ENCODE measurements around the gene PLB1. TPM values are rescaled to one million over a fixed set of nuclear protein-coding genes. Genes with fewer than 3 reads are reported as not detected.

PLB1 gene
- total and polyA plus RNA-seq, 2 donors (not counting 1 experiment from before 2014, with no cell fraction given), result 0.25 to 0.51 TPM

DNA sequence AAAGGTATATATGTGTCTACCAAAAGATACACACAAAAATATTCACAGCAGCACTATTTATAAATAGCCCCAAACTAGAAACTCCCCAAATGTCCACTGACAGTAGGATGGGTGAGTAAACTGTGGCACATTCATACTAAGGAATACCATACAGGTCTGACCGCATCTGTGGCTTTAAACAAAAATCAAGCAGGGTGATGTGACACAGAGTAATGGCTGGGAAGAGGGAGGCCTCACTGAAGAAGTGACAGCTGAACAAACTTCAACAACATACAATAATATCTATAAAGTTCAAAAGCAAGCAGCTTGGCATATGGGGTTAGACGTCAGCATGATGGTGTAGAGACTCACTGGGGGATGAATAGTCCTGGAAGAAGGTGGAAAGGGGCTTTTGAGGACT is 140.6 kb downstream of the PLB1 start:
- no peaks in the 10 kb centered on the region for H3K4me1 Mint-ChIP-seq
- Histone ChIP-seq H4K20me1 (ENCODE audit: control insufficient read depth, insufficient read depth, low read length, poor library complexity, severe bottlenecking) (no peaks in the 10 kb centered on the region), H3K4me3 (ENCODE audit: control extremely low read depth in 1 of 5, extremely low read depth in 1 of 5, insufficient read depth in 1 of 5, low read depth in 2 of 5, low read length in 4 of 5) (no peak overlapping the region), H3K9ac (ENCODE audit: low read length) (no peak overlapping the region), H3K4me2 (replicated peaks; ENCODE audit: low read depth, low read length, poor library complexity, severe bottlenecking) (no peak overlapping the region), H2AFZ (ENCODE audit: insufficient read depth, low read depth, low read length, poor library complexity, severe bottlenecking) (no peak overlapping the region), H3K4me1 (ENCODE audit: control insufficient read depth in 2 of 2, insufficient read depth in 2 of 2, low read length in 2 of 2) (no peaks in the 10 kb centered on the region), H3K36me3 (replicated peaks in 1 of 2; ENCODE audit: control extremely low read depth in 1 of 2, control insufficient read depth in 1 of 2, extremely low read depth in 1 of 2, insufficient read depth in 2 of 2, low read length in 1 of 2) (no peaks in the 10 kb centered on the region), H3K27ac (ENCODE audit: low read length in 2 of 2) (no peak overlapping the region), H3K79me2 (ENCODE audit: control insufficient read depth, insufficient read depth, low read length) (no peaks in the 10 kb centered on the region), H3K27me3 (replicated peaks in 1 of 4; ENCODE audit: control extremely low read depth in 1 of 4, control insufficient read depth in 3 of 4, insufficient read depth in 4 of 4, low read length in 3 of 4) (no peaks in the 10 kb centered on the region), H3K9me3 (ENCODE audit: control extremely low read depth in 1 of 3, control insufficient read depth in 2 of 3, insufficient read depth in 1 of 3, low read length in 2 of 3) (no peaks in the 10 kb centered on the region)
- CTCF ChIA-PET, result no interaction called here
- no peak overlapping the region for H3K27ac Mint-ChIP-seq
- DNase-seq (no peak), ATAC-seq (ENCODE audit: low read depth) (no peak)
- WGBS (ENCODE audit: insufficient coverage), result 100% methylated on average over 1 of the region's 2 CpGs
- POLR2A ChIA-PET, result no interaction called here
- intact Hi-C loops (cut with micrococcal nuclease), result no loop called here
- no peaks in the 10 kb centered on the region for H3K9me3 Mint-ChIP-seq (ENCODE audit: insufficient read depth)
- no peak overlapping the region for H3K4me3 Mint-ChIP-seq
- TF ChIP-seq EZH2 (IDR thresholded peaks at IDR 0.05; ENCODE audit: borderline replicate concordance, insufficient read depth, low read depth, low read length, poor library complexity, severe bottlenecking), result no peak
- H3K27me3 Mint-ChIP-seq, result no peaks in the 10 kb centered on the region

DNA sequence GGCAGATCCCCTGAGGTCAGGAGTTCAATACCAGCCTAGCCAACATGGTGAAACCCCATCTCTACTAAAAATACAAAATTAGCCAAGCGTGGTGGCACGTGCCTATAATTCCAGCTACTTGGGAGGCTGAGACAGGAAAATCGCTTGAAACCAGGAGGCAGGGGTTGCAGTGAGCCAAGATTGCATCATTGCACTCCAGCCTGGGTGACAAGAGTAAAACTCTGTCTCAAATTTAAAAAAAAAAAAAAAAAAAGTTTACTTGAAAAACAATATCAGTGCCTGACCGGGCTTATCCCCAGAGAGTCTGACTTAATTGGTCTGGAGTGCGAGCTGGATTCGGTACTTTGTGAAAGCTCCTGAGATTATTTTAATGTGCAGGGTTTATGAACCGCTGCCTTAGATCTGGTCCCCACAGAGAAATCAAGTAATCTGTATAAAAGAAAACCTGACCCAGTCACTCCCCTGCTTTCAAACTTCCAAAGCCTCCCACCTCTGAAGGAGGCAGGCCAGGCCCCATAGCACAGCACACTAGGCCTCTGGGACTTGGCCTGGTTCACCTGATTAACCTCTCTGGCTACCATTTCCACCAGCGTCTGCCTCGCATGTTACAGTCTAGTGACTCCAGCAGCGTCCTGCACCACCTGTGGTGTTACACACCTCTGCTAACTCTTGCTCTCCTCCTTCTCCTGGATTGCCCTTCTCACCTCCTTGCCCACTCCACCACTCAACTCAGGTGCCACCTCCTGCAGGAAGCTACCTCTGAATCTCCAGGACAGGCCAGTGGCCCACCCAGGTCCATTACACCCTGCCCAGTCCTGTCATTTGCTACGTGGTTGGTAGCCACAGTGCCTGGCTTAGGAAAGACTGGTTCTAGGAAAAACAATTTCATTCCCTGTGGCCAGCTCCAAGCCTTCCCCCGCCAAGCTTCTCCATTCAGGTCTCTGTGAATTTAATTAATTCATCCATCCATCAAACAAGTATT is 141.5 kb downstream of the PLB1 start:
- no peak overlapping the region for H2AFZ ChIP-seq (ENCODE audit: insufficient read depth, low read depth, low read length, poor library complexity, severe bottlenecking)
- H3K27ac ChIP-seq (ENCODE audit: low read length in 2 of 2), result no peak overlapping the region
- no peaks in the 10 kb centered on the region for H3K27me3 Mint-ChIP-seq
- ChIA-PET CTCF (no interaction called here), POLR2A (no interaction called here)
- intact Hi-C loops (cut with micrococcal nuclease), result no loop called here
- 87% methylated on average over 5 of the region's 12 CpGs for WGBS (ENCODE audit: insufficient coverage)
- no peak overlapping the region for H3K9ac ChIP-seq (ENCODE audit: low read length)
- no peaks in the 10 kb centered on the region for H3K4me1 Mint-ChIP-seq
- ATAC-seq (ENCODE audit: low read depth) (no peak), DNase-seq (no peak)
- no peaks in the 10 kb centered on the region for H4K20me1 ChIP-seq (ENCODE audit: control insufficient read depth, insufficient read depth, low read length, poor library complexity, severe bottlenecking)
- no peaks in the 10 kb centered on the region for H3K9me3 Mint-ChIP-seq (ENCODE audit: insufficient read depth)
- H3K27me3 ChIP-seq (replicated peaks in 1 of 4; ENCODE audit: control extremely low read depth in 1 of 4, control insufficient read depth in 3 of 4, insufficient read depth in 4 of 4, low read length in 3 of 4), result no peaks in the 10 kb centered on the region
- TF ChIP-seq, protein P1, sequence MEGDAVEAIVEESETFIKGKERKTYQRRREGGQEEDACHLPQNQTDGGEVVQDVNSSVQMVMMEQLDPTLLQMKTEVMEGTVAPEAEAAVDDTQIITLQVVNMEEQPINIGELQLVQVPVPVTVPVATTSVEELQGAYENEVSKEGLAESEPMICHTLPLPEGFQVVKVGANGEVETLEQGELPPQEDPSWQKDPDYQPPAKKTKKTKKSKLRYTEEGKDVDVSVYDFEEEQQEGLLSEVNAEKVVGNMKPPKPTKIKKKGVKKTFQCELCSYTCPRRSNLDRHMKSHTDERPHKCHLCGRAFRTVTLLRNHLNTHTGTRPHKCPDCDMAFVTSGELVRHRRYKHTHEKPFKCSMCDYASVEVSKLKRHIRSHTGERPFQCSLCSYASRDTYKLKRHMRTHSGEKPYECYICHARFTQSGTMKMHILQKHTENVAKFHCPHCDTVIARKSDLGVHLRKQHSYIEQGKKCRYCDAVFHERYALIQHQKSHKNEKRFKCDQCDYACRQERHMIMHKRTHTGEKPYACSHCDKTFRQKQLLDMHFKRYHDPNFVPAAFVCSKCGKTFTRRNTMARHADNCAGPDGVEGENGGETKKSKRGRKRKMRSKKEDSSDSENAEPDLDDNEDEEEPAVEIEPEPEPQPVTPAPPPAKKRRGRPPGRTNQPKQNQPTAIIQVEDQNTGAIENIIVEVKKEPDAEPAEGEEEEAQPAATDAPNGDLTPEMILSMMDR (IDR thresholded peaks at IDR 0.05), result no peak
- no peak for TF ChIP-seq EZH2 (IDR thresholded peaks at IDR 0.05; ENCODE audit: borderline replicate concordance, insufficient read depth, low read depth, low read length, poor library complexity, severe bottlenecking)
- H3K4me1 ChIP-seq (ENCODE audit: control insufficient read depth in 2 of 2, insufficient read depth in 2 of 2, low read length in 2 of 2), result no peaks in the 10 kb centered on the region
- H3K4me2 ChIP-seq (replicated peaks; ENCODE audit: low read depth, low read length, poor library complexity, severe bottlenecking), result no peak overlapping the region
- no peaks in the 10 kb centered on the region for H3K36me3 ChIP-seq (replicated peaks in 1 of 2; ENCODE audit: control extremely low read depth in 1 of 2, control insufficient read depth in 1 of 2, extremely low read depth in 1 of 2, insufficient read depth in 2 of 2, low read length in 1 of 2)
- H3K9me3 ChIP-seq (ENCODE audit: control extremely low read depth in 1 of 3, control insufficient read depth in 2 of 3, insufficient read depth in 1 of 3, low read length in 2 of 3), result no peaks in the 10 kb centered on the region
- no peak overlapping the region for H3K4me3 ChIP-seq (ENCODE audit: control extremely low read depth in 1 of 5, extremely low read depth in 1 of 5, insufficient read depth in 1 of 5, low read depth in 2 of 5, low read length in 4 of 5)
- H3K79me2 ChIP-seq (ENCODE audit: control insufficient read depth, insufficient read depth, low read length), result no peaks in the 10 kb centered on the region
- H3K27ac Mint-ChIP-seq, result no peak overlapping the region
- no peak overlapping the region for H3K4me3 Mint-ChIP-seq
